ENCODE results near the gene LCE1A.

Gene LCE1A

DNA sequence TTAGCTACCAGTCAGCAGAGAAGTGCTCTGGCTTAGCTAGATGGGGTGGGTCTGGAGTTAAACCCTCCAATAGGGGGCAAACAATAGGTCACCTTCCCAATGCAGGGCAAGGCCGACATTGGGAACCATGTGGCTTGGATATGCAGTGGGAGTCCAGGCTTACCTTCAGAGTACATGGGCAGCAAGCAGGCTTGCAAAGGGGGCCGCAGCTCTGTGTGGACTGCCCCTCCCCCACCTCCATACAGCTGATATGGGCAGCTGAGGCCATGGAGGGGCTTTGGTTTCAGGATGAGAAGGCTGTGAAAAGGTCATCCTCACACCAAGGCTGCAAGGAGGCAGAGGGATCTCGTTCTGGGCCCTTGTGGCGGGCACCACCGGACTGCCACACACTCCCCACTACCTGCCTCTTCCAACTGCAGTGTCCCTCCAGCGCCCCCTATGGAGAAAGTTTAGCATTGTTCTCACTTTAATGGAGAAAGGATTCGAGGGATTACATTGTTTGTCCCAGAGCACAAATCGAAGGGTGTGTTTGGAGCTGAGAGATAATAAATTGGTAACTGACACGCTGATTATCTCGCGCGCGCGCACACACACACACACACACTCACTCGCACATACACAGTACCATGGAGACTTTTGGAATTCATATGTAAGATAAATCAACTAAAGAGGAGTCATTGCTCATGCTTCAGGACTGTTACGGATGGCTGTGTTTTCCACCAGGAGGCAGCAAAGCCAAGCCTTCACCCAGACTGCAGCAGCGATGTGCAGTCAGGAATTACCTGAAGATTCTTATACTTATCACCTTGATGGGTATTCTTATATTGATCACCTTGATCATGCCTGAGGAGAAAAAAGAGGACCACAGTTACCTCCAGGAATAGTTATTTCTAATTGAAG lies 43.8 kb downstream of the LCE1A start:
- no peak for DNase-seq

DNA sequence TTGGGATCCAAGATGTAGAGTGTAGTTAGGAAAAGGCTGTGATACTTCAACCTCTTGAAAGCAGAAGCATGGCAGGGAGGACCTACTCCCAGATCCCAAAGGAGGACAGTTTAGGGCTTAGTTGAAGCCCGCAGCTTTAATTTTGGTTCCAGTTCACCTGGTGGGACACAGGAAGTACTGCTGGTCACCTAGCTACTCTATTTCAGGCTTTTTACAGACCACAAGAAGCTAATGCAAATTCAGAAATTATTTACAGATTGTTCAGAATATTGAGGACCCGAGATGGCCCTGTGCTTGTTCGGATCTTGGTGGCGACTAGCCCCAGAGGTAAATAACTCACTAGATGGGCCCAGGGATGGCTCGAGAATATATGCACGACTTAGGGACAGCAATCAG lies 44.5 kb downstream of the LCE1A start:
- no peak for DNase-seq

DNA sequence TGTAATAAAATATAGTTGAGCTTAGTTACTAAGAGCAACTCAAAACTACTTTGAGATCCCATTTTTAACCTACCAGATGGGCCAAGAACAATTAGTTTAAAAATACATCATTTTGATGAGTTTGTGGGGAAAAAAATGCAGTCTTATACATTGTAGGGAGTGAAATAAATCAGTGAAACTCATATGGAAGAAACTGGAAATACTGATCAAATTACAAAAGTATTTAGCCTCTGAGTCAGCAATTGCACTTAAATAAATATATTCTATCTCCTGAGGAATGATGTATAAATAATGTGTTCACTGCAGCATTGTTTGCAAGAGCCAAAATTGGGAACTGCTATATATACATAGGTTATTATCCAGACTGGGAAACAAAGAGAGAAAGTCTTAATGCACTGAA lies 46.2 kb downstream of the LCE1A start:
- no peak for DNase-seq

DNA sequence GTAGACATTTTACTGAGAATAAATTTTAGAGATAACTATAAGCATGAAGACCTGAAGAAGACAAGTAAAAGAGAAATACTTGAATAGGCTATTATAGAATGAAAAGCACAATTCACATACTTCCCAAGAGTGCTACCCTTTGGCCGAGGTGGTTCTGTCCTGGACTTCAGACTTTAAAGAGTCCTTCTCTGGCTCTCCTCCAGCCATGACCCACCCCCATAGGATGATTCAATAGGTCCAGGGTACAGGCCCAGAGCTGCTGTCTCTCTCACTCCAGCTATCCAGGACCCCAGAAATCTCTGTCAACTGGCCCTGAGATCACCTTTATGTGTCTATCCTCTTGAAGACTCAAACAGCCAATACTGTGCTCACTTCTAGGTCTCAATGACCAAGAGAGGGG lies 49.6 kb downstream of the LCE1A start:
- DNase-seq: no peak
